HG02885 (cell line): ENCODE results near the gene RNF144A.
"Not testable (repeated sequence)": the region's sequence is repeated elsewhere in the genome, so short reads cannot be mapped to it uniquely, and the experiment has no call there.

Source experiments
- ATAC-seq: cut with Tn5 transposase; IDR thresholded peaks from one replicate; pipeline ENCODE4 v1.9.1; 2021; ENCODE audit warnings: mild to moderate bottlenecking; ENCODE audit not compliant: unreplicated experiment, poor library complexity

The RNF144A gene, protein sequence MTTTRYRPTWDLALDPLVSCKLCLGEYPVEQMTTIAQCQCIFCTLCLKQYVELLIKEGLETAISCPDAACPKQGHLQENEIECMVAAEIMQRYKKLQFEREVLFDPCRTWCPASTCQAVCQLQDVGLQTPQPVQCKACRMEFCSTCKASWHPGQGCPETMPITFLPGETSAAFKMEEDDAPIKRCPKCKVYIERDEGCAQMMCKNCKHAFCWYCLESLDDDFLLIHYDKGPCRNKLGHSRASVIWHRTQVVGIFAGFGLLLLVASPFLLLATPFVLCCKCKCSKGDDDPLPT

DNA sequence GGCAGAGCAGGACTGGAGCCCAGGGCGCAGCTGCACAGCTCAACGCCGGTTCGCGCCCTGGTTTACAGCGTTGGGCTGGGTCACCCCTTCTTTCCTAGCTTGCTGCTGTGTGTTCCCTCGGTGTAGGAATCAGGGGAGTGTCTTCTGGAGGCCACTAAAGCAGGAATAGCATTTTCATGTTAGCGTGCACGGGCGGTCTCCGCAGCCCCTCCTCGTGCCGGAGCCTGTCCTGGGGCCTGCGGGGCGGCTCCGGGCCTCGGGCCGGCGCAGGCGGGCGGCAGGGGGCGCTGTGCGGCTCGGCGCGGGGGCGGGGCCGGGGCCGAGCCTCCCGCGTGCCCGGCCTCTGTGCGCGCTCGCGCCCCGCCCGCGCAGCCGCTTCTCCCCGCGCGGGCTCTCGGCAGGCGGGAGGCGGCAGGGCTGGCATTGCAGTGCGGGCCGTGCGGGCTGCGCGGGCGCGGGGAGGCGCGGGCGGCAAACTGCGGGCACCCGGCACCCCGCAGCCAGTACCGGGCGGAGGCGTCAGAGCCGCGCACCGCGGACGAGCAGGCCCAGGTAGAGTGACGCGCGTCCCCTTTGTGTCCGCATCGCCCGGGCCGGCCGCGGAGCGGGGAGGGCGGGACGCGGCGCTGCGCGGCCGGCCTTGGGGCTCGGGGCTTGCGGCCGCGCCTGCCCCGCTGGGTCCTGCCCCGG, at the start of gene RNF144A:
RNF144A (plus strand) TSS at position 342 of the 690 bp plus-strand sequence. CDS start 79,515 bp downstream, outside the sequence.
- ATAC-seq: peak; percentile 85

DNA sequence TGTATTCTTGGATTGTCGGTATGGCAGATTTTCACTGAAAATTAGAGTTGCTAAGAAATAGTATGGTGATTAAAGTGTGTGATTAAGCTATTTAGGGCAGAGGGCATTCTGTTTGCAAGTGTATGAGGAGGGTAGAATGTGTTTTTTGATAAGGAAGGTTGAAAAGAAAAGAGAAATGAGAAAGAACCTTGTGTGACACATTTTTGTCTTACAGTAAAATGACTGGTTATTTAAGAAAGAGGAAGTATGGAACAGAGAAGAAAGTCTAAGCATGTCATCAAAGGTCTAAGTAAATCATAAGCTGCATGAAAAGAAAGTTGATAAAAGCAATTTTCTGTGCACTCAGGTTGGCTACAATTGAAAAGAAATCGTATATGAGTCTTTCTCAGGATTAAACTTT, 44.8 kb upstream of the RNF144A start:
- ATAC-seq: peak; percentile 68

DNA sequence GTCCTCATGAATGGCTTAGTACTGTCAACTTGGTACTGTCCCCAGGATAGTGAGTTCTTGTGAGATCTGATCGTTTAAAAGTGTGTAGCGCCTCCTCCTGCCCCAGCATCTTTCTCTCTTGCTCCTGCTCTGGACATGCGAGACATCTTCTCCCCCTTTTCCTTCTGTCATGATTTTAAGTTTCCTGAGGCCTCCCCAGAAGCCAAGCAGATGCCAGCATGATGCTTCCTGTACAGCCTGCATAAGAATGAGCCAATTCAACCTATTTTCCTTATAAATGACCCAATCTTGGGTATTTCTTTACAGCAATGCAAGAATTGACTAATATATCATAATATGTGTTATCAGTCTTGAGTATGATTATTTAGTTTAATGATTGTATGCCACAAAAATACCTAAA, 43.2 kb upstream of the RNF144A start:
- ATAC-seq: no peak

DNA sequence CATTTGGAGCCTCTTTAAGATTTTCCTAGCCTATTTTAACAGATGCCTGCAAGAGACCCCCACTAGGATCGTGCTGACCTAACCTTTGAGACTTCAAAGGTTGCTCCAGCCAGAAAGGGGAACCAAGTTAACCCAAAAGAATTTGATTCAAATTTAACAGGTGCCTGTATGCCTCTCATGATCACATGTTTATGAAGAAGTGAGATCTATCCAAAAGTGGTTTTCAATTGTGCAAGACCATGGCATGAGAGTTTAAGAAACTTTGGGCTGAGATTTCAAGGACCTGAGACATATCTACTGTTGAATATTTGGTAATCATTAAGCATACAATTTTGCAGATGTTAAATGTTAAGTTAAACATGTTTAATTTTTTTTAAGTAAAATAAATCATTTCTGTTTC, 40.9 kb upstream of the RNF144A start:
- no peak for ATAC-seq

DNA sequence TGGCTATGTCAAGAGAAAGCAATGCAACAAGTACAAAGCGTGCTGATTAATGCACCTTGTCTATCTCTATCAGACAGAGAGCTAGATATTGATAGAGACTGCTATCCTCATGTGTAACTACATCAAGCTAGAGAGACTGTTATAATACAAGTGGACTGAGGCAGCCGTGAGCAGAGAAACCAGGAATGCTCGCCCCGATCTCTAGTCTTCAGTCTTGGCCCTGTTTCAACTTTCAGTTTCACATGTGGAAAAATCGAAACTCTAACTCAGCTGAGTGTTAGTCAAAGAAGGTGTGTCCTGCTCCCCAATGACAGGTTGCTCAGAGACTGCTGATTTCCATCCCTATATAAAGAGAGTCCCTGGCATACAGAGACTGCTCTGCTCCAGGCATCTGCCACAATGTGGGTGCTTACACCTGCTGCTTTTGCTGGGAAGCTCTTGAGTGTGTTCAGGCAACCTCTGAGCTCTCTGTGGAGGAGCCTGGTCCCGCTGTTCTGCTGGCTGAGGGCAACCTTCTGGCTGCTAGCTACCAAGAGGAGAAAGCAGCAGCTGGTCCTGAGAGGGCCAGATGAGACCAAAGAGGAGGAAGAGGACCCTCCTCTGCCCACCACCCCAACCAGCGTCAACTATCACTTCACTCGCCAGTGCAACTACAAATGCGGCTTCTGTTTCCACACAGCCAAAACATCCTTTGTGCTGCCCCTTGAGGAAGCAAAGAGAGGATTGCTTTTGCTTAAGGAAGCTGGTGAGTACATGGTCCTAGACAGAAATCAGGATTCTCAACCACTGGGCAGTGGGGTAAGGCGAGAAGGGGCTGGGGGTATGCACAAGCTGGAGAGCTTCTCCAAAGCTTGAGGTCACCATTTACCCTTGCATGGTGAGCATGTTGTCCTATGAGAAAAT, 39.6 kb upstream of the RNF144A start, which contains the start of gene RSAD2:
RSAD2 (plus strand) TSS at position 376 of the 903 bp plus-strand sequence; CDS start at position 400, 24 bp downstream.
- ATAC-seq: peak; percentile 79

DNA sequence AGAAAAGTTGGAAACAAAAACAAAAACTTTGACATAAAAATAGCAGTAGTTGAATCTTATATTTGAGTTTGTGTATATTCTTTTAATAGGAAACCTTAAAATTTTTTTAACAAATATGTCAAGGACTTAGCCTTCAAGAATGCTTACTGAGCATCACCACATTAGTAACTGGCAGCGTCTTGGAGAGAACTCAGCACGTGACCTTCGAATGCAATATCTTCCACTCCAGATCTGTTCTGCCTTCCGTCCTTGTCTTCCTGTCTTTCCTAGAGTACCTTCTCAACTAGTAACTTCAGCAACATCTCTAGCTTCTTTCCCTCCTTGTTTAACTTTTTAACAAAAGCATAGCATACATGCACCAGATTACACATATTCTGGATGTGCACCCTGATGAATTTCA, 38.7 kb upstream of the RNF144A start:
- no peak for ATAC-seq

DNA sequence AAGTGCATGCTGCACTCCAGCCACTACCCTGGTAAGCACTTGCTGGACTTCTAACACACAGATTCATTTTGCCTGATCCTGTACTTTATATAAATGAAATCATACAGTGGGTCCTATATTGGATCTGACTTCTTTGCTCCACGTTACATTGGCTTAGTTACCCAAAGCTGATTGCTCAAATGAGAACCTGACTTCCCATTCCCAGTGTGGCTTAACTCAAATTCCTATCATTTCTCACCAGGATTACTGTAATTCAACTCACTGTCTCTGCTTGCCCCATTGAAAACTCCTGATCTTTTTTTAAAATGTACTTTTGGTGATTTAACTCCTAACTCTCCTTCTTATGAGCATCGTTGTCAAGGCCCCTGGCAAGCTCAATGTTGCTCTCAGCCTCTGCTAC, 38.2 kb upstream of the RNF144A start:
- ATAC-seq: no peak

DNA sequence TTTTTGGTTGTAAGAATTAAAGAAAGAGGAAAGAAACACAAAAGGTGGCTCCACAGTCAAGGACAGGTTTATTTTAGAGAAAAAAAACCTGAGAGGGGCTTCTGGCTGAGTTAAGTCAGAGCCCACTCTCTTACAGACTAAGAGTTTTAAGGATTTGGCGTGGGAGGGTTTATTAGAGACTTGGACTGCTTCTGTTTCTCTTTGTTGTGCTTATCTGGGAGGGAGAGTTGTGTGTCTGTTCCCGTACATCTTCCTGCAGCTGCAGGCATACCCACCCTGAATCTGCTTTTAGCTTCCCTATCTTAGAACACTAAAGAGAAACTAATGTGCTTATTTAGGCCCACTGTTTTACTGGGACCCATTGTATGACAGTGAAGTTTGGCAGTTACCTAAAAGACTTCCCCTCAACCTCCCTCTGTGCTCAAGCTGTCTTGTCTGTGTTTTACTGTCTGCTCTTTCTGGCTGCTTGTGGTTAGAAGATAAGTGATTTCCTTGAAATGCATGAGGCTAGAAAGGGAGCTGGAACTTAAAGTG, 36.9 kb upstream of the RNF144A start:
- ATAC-seq: no peak

DNA sequence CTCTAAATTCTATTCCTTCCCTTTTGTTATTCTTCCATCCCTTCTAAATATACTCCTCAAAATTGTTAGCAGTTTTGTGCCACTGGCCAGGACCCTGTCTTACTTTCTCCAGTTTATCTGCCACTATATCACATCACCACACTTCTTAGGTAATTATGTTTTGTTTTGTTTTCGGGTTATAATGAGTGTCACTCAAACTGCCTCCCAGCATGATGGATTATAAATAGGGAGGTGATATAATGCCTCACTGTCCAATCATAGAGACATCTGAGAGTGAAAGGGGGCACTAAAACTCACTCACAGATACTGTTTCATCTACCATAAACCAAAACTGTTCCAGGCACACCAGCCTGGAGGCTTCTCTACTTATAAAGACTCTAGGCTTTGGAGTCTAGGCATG, 36.2 kb upstream of the RNF144A start:
- ATAC-seq: no peak

DNA sequence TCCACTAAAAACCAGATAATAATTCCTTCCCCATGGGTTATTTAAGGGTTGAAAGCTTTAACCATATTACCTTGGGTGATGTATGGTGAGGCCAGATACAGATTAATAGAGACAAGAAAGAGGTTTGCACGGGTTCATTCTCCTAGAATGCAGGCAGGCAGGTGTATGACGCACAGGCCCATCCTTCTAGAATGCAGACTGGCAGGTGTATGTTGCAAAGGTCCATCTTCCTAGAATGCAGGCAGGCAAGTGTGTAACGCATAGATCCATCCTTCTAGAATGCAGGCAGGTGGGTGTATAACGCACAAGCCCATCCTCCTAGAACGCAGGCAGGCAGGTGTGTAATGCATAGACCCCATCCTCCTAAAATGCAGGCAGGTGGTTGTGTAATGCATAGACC, 35.7 kb upstream of the RNF144A start:
- ATAC-seq: no peak

DNA sequence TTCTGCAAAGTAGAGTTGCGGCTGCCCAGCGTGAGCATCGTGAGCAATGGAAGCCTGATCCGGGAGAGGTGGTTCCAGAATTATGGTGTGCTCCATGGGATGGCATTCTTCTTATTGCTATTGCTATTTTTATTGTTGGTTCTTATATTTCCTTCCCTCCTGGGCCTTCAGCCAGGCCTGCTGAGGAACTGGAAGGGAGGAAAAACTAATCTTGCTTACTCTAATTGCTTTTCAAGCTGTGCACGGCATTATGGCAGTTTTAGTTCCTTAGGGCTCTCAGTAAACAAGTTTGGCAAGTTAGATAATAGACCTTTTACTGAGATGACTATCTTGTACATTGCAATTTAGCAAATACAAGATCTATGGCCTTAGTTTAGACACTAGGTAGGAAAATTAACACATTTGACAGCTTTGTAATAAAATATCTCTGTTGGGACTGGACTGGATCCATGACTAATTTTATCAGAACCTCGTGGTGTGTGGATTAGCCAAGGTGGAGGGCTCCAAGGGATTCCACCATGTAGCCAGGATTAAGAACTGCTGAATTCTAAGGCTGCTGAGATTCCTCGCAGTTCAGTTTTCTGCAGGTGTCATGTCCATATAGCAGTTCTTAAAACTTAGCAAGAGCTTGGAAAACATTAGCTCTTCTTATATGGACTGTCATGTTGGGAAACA, 33.6 kb upstream of the RNF144A start:
- ATAC-seq: no peak

DNA sequence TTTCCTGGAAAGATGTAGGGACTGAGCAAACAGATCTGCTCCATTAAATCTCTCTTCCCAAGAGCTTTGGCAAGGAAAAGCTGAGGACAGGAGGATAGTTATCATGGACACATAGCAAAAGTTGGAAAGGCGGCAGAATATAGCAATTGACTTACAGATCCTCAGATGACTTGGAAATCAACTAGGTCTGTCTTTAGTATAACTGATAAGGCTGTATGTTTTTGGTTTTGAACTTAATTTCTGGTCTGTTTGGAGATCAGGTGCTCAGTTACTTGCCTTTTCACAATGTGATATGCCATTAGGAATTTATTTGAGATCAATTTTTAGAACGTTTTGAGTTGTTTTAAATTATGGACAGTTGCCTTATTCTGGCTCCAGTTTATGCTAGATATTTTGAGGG, 31.7 kb upstream of the RNF144A start:
- no peak for ATAC-seq

DNA sequence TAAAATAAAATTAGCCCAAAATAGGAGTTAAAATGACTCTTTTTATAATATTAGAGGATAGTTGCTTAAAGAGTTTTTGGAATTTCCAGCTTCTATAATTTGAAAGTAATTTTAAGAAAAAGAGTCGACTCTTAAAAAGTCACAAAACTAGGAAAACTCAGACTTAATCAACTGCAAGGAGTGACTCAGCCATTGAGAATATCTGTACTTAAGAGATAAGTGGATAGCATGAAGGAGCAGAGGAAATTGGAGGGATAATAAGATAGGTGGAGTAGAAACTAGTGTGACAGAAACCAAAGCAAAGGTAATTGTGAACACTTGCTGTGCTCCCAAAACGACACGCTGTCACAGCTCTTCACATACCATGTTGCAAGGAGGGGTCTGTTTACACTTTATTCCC, 31.2 kb upstream of the RNF144A start:
- ATAC-seq: no peak

DNA sequence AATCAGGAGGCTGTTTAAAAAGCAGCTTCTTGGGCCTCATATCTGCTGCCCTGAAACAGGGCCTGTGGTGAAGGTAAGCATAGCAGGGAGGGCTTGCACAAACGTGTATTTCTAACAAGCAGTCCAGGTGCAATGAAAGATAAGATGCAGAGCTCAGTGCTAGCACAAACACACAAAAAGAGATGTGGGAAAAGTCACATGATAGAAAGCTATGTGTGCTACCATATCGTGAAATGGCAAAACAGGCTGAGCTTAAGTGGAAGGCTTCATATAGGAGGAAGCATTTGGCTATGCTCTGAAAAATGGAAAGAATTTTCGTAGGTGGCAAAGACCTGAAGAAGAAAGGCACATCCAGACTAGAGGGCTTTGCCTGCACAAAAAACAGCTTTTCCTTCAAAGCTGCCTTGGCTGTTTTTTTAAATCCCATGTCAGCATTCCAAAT, 29.4 kb upstream of the RNF144A start:
- ATAC-seq: no peak

DNA sequence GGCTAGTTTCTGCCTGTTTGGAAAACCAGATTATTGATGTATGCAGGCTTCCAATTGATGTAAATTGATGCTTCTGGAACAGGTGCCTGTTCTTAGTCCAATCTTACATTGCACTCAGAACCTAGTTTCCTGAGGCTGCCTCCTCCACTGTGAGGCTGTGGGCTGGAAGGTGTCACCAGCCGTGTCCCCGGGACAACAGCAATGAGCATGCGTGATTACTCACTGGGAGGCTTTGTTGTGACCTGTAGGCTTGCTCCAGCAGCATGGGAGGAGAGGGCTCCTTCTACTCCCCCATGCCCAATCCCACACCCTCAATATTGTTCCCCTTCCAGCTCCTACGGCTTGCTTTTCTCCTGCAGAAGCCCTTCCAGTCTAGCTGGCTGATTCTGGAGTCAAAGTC, 28.5 kb upstream of the RNF144A start:
- no peak for ATAC-seq

DNA sequence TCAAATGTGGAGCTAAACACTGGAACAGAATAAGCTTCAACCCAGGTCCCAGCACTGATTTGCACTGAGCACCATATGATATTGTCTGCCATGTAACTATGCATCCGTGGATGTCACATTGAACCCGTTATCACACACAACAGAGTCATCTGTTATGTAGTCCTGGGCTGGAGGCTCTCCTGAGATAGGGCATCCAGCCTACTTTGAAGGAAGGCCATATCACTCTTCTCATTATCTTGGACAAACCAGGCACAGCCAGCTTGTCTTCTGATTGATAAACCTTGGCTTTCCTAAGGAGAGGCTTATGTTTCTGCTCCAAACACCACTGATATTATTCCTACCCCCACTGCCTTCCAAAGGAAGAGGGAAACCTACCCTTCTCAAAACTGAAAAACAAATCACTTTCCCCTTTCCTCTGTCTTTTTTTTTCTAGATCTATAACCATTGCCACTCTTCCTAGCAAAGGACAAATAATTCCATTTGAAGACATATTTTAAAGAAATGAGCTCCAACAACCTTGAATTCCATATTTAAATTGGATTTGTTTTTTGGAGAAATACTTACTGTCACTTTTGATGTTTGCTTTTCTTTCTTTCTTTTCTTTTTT, 23.2 kb upstream of the RNF144A start:
- no peak for ATAC-seq

DNA sequence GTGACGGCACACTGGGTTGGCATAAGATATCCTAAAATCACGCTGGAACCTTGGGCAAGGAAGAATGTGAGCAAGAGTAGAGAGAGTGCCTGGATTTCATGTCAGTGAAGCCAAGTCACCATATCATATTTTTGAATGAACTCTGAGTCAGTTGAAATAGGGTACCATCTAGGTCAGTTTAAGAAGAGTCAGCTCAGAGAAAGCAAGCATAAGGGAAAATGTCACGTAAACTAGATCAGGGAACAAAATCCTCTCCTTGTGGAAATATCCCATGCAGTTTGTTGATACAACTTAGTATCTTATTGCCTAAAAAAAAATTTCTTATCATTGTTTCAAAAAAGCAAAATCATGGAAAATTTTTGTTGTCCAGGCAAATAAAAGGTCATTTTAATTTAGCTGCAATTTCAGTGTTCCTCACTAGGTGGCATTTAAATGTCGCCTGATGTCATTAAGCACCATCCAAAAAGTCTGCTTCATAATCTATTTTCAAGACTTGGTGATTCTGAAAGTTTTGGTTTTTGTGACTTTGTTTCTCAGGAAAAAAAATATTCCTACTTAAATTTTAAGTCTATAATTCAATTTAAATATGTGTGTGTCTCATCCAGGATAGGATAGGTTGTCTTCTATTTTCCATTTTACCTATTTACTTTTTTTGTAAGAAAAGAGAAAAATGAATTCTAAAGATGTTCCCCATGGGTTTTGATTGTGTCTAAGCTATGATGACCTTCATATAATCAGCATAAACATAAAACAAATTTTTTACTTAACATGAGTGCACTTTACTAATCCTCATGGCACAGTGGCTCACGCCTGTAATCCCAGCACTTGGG, 20.1 kb upstream of the RNF144A start:
- ATAC-seq: peak; percentile 58

DNA sequence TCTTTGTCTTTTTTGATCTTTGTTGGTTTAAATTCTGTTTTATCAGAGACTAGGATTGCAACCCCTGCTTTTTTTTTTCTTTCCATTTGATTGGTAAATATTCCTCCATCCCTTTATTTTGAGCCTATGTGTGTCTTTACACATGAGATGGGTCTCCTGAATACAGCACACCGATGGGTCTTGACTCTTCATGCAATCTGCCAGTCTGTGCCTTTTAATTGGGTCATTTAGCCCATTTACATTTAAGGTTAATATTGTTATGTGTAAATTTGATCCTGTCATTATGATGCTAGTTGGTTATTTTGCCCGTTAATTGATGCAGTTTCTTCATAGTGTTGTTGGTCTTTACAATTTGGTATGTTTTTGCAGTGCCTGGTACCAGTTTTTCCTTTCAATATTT, 14.6 kb upstream of the RNF144A start:
- not testable (repeated sequence) for ATAC-seq

DNA sequence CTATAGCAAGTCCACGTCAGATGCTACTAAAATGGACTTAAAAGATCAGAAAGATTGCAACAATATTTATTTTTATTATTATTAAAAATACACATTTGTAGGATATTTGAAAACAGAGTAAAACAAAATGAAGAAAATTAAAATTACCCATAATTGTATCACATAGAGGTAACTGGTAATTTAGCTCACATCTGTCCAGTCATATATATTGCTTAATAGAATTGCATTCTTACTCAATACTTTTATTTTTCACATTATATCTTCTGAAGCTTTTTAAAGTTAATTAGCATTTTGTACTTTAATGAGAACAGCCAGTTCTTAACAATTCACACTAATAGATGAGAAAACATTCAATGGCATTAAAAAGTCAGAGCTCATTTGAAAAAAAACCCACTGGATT, 11.5 kb upstream of the RNF144A start:
- no peak for ATAC-seq
